Osteocyte (in vitro differentiated cells): Measurements from ENCODE around the gene DLG2. TPM values are rescaled to one million over a fixed set of nuclear protein-coding genes. Genes with fewer than 3 reads are reported as not detected.

Experiments
- DNase-seq: peaks from one replicate; pipeline ENCODE4 v3.0.0; 2021; ENCODE audit warnings: mixed read lengths; ENCODE audit not compliant: unreplicated experiment; ENCODE audit errors: extremely low spot score
- H3K27ac Mint-ChIP-seq: one replicate; pipeline ENCODE4 v1.8.0; 2021; ENCODE audit warnings: mild to moderate bottlenecking, mixed read lengths; ENCODE audit not compliant: unreplicated experiment
- H3K27me3 Mint-ChIP-seq: one replicate; pipeline ENCODE4 v1.8.0; 2021; ENCODE audit warnings: mixed read lengths; ENCODE audit not compliant: unreplicated experiment
- H3K36me3 Mint-ChIP-seq: one replicate; pipeline ENCODE4 v1.8.0; 2021; ENCODE audit warnings: mixed read lengths; ENCODE audit not compliant: unreplicated experiment
- H3K4me1 Mint-ChIP-seq: one replicate; pipeline ENCODE4 v1.8.0; 2021; ENCODE audit warnings: mixed read lengths; ENCODE audit not compliant: unreplicated experiment
- H3K4me3 Mint-ChIP-seq: one replicate; pipeline ENCODE4 v1.8.0; 2021; ENCODE audit warnings: mild to moderate bottlenecking, moderate library complexity, mixed read lengths; ENCODE audit not compliant: unreplicated experiment
- H3K9me3 Mint-ChIP-seq: one replicate; pipeline ENCODE4 v1.8.0; 2021; ENCODE audit warnings: mixed read lengths; ENCODE audit not compliant: unreplicated experiment
- total RNA-seq: library from RNA; stranded (reverse); gene quantifications from 2 replicates; pipeline ENCODE4 v1.2.1, GENCODE V29; 2021
- TF ChIP-seq, protein P1 (sequence below): fragments of 200-600 bp; sonication (generic); IDR thresholded peaks from 2 replicates; pipeline ENCODE4 v1.5.0; 2021; ENCODE audit warnings: antibody characterized with exemption, mild to moderate bottlenecking, moderate library complexity

The DLG2 gene
- total RNA-seq, 1 donor from 2014 or later: 2.1 TPM

DNA sequence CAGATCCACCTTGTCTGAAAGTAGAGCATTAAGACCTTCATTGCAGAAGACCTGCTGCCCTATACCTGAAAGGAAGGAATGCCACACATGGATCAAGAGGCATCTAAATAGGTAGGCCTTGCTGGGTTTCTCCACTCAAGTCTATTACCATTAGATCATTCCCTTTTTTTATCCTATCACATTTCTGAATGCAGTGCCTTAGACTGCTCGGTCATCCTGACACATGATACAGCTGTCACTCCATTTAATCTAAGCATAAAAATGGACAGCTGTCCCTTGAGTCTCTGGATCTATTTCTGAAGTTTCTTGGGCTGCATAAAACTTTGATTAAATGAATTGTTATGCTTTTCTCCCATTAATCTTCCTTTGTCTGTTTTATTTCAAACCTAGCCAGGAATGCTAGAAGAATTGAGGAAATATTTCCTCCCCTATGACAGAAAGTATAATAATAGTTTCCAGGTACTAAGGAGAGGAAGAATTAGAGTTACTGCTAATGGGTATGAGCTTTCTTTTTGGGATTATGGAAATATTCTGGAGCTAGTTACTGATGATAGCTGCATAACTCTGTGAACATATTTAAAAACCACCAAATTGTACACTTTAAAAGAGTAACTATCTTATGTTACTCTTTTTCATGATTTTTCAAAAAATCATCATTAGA is 88.0 kb downstream of the DLG2 start:
- Mint-ChIP-seq H3K4me3 (no peak overlapping the region), H3K36me3 (no peaks in the 10 kb centered on the region), H3K9me3 (peaks cover 8% of the 10 kb centered on the region), H3K27me3 (no peaks in the 10 kb centered on the region), H3K4me1 (no peaks in the 10 kb centered on the region), H3K27ac (no peak overlapping the region)
- TF ChIP-seq, protein P1, sequence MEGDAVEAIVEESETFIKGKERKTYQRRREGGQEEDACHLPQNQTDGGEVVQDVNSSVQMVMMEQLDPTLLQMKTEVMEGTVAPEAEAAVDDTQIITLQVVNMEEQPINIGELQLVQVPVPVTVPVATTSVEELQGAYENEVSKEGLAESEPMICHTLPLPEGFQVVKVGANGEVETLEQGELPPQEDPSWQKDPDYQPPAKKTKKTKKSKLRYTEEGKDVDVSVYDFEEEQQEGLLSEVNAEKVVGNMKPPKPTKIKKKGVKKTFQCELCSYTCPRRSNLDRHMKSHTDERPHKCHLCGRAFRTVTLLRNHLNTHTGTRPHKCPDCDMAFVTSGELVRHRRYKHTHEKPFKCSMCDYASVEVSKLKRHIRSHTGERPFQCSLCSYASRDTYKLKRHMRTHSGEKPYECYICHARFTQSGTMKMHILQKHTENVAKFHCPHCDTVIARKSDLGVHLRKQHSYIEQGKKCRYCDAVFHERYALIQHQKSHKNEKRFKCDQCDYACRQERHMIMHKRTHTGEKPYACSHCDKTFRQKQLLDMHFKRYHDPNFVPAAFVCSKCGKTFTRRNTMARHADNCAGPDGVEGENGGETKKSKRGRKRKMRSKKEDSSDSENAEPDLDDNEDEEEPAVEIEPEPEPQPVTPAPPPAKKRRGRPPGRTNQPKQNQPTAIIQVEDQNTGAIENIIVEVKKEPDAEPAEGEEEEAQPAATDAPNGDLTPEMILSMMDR: no peak
- DNase-seq: no peak

DNA sequence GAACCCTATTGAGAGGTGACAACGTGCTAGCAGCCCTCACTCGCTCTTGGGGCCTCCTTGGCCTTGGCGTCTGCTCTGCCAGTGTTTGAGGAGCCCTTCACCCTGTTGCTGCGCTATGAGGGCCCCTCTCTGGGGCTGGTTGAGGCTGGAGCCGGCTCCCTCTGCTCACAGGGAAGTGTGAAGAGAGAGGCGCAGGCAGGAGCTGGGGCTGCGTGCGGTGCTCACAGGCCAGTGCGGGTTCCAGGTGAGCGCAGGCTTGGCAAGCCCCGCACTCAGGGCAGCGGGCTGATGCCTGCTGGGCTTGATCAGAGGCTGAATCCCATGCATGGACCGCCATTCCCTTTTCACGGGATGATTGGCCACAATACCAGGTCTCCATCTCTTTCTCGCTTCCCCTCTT is 90.7 kb downstream of the DLG2 start:
- Mint-ChIP-seq H3K36me3 (no peaks in the 10 kb centered on the region), H3K27ac (no peak overlapping the region), H3K4me1 (no peaks in the 10 kb centered on the region), H3K4me3 (no peak overlapping the region), H3K9me3 (peaks cover 8% of the 10 kb centered on the region), H3K27me3 (no peaks in the 10 kb centered on the region)
- no peak for DNase-seq
- TF ChIP-seq, protein P1: no peak

DNA sequence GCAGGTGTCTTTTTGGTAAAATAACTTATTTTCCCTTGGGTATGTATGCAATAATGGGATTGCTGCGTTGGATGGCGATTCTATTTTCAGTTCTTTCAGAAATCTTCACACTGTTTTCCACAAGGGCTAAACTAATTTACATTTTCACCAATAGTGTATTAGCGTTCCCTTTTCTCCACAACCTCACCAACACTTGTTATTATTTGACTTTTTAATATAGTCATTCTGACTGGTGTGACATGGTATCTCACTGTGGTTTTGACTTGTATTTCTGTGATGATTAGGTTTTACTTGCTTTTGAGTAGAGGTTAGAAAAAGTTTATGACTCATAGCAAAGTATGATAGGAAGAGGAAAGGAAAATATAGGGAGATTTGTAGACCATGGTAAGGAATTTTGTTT is 92.3 kb downstream of the DLG2 start:
- no peak for DNase-seq
- no peaks in the 10 kb centered on the region for H3K36me3 Mint-ChIP-seq
- H3K9me3 Mint-ChIP-seq: peaks cover 8% of the 10 kb centered on the region
- no peaks in the 10 kb centered on the region for H3K4me1 Mint-ChIP-seq
- TF ChIP-seq, protein P1: no peak
- H3K27ac Mint-ChIP-seq: no peak overlapping the region
- no peak overlapping the region for H3K4me3 Mint-ChIP-seq
- H3K27me3 Mint-ChIP-seq: no peaks in the 10 kb centered on the region

DNA sequence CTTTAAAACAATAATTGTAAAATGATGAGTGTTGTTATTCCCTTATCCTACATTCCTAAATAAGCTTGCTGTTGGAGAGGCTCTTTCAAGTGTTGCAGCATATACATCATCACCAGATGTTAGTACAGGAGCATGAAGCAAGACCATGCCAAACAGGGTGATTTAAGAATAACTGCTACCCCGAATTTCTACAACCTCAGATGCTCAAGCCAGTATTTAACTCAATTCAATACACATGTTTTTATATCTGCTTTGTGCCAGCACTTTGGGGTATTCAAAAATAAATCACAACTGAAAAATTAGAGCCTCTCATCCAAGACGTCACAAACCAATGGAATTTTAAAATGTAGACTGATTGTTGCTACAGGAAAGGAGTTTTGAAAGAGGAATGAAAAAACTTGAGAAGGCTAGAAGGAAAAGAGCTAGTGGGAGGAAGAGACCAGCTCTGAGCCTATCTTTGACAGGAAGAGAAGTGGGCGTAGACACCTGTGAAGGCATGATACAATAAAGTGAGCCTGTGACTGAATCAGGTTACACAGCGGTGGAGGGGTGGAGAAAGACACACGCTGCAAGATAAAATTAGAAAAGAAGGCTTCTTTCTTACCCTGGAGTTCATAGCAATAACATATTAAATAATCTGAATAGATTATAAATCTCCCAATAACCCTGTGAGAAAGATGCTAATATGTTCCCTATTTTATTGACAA is 95.8 kb downstream of the DLG2 start:
- Mint-ChIP-seq H3K4me1 (no peaks in the 10 kb centered on the region), H3K4me3 (no peak overlapping the region), H3K27me3 (no peaks in the 10 kb centered on the region), H3K27ac (no peak overlapping the region), H3K36me3 (no peaks in the 10 kb centered on the region), H3K9me3 (peaks cover 8% of the 10 kb centered on the region)
- no peak for DNase-seq
- TF ChIP-seq, protein P1: no peak

DNA sequence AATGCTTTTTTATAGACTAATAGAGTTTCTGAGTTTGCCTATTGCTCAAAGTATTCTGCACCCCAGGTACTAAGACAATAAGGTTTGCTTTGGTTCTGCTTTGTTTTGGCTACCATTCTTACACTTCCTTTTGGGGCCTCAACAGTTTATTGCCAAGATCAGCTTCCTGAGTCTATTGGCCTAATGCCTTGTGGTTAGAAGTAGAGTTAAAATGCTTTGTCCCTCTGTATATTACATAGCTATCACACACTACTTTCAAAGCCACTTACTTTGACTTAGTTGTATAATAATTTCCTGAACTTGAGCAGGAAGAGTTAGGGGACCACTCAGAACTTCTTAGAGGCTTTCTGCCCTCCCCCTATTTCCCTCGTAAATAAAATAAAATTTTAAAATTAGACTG is 96.5 kb downstream of the DLG2 start:
- H3K9me3 Mint-ChIP-seq: peaks cover 8% of the 10 kb centered on the region
- no peaks in the 10 kb centered on the region for H3K36me3 Mint-ChIP-seq
- H3K27ac Mint-ChIP-seq: no peak overlapping the region
- H3K4me3 Mint-ChIP-seq: no peak overlapping the region
- DNase-seq: no peak
- no peaks in the 10 kb centered on the region for H3K27me3 Mint-ChIP-seq
- TF ChIP-seq, protein P1: no peak
- no peaks in the 10 kb centered on the region for H3K4me1 Mint-ChIP-seq
